Measurements from ENCODE around the gene LRMDA. TPM values are rescaled to one million over a fixed set of nuclear protein-coding genes. Genes with fewer than 3 reads are reported as not detected.

Gene LRMDA
- total and polyA plus RNA-seq, 2 donors (not counting 3 experiments of a cell fraction or from before 2014, with no cell fraction given) = 9.7 to 18.0 TPM

DNA sequence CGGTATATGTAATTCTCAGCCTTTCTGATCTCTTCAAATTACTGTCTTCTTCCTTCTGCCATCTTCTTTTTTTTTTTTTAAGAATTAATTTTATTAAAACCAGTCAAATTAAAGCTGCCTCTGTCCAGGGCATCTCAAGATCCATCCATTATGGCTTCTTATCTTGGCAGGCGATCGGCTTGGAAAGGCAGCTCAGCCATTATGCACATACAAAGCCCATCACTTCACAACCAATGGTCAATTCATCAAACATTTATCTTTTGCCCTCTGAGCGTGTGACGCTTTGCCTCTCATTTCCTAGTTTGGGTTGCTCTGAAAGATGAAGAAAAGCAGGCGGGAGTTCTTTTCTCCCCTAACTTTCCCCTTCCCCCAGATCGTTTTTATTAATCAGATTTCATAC lies 591.6 kb downstream of the LRMDA start:
- no peak overlapping the region for H3K27ac ChIP-seq (ENCODE audit: insufficient read depth, low read depth, low read length)
- no peaks in the 10 kb centered on the region for H3K4me1 ChIP-seq (ENCODE audit: control insufficient read depth, extremely low read depth, insufficient read depth, low read length)
- TF ChIP-seq EZH2 (IDR thresholded peaks at IDR 0.05; ENCODE audit: borderline replicate concordance, low read depth, low read length, severe bottlenecking) = no peak
- no peak for TF ChIP-seq GATA2 (IDR thresholded peaks at IDR 0.05; ENCODE audit: insufficient read depth, insufficient read length, low read depth, low read length)
- no peak for TF ChIP-seq FOS (IDR thresholded peaks at IDR 0.05; ENCODE audit: borderline replicate concordance, insufficient read depth, low read length)
- no peak for TF ChIP-seq JUN (IDR thresholded peaks at IDR 0.05; ENCODE audit: borderline replicate concordance, insufficient read depth, insufficient read length, low read depth)
- no peak for TF ChIP-seq MYC (IDR thresholded peaks at IDR 0.05; ENCODE audit: low read depth, low read length)
- TF ChIP-seq, protein P1, sequence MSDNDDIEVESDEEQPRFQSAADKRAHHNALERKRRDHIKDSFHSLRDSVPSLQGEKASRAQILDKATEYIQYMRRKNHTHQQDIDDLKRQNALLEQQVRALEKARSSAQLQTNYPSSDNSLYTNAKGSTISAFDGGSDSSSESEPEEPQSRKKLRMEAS (IDR thresholded peaks at IDR 0.05; ENCODE audit: insufficient read depth, insufficient read length) = no peak
- TF ChIP-seq, protein P2, sequence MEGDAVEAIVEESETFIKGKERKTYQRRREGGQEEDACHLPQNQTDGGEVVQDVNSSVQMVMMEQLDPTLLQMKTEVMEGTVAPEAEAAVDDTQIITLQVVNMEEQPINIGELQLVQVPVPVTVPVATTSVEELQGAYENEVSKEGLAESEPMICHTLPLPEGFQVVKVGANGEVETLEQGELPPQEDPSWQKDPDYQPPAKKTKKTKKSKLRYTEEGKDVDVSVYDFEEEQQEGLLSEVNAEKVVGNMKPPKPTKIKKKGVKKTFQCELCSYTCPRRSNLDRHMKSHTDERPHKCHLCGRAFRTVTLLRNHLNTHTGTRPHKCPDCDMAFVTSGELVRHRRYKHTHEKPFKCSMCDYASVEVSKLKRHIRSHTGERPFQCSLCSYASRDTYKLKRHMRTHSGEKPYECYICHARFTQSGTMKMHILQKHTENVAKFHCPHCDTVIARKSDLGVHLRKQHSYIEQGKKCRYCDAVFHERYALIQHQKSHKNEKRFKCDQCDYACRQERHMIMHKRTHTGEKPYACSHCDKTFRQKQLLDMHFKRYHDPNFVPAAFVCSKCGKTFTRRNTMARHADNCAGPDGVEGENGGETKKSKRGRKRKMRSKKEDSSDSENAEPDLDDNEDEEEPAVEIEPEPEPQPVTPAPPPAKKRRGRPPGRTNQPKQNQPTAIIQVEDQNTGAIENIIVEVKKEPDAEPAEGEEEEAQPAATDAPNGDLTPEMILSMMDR (IDR thresholded peaks at IDR 0.05; ENCODE audit: extremely low read depth in 1 of 2, insufficient read depth in 1 of 2, low read depth in 1 of 2, low read length in 2 of 2) = no peak
- TF ChIP-seq POLR2A (IDR thresholded peaks at IDR 0.05; ENCODE audit: low read depth, low read length) = no peak
- TF ChIP-seq POLR2AphosphoS5 (IDR thresholded peaks at IDR 0.05; ENCODE audit: insufficient read depth, low read depth, low read length) = no peak
- ChIA-PET CTCF (no interaction called here), POLR2A (no interaction called here)
- FAIRE-seq = no peak
- no peaks in the 10 kb centered on the region for H3K79me2 ChIP-seq (ENCODE audit: control insufficient read depth, insufficient read depth, low read length)
- H4K20me1 ChIP-seq (replicated peaks; ENCODE audit: control insufficient read depth, extremely low read depth, insufficient read depth, low read length) = no peaks in the 10 kb centered on the region
- no TSS peak for BruUV-seq (replicated peaks)
- H2AFZ ChIP-seq (ENCODE audit: low read depth, low read length) = no peak overlapping the region
- no peak for DNase-seq (ENCODE audit: low read depth, low spot score)
- dilution Hi-C loops (cut with MboI; ENCODE audit: extremely low pct_ligation_motif_present, low sequenced_read_pairs) (no loop called here), intact Hi-C loops (cut with micrococcal nuclease) (no loop called here)
- H3K9ac ChIP-seq (replicated peaks; ENCODE audit: extremely low read depth, insufficient read depth, low read length) = no peak overlapping the region
- no peaks in the 10 kb centered on the region for H3K9me1 ChIP-seq (replicated peaks; ENCODE audit: control insufficient read depth, extremely low read depth, insufficient read depth, low read length)
- H3K4me2 ChIP-seq (ENCODE audit: insufficient read depth, low read length) = no peak overlapping the region
- H3K36me3 ChIP-seq (ENCODE audit: control insufficient read depth in 2 of 2, extremely low read depth in 1 of 2, insufficient read depth in 2 of 2, low read length in 2 of 2) = no peaks in the 10 kb centered on the region
- H3K27me3 ChIP-seq (ENCODE audit: control insufficient read depth in 2 of 2, insufficient read depth in 2 of 2, low read length in 2 of 2) = no peaks in the 10 kb centered on the region
- no peaks in the 10 kb centered on the region for H3K9me3 ChIP-seq (replicated peaks; ENCODE audit: control insufficient read depth, insufficient read depth, low read length)
- H3K4me3 ChIP-seq (replicated peaks in 1 of 3; ENCODE audit: insufficient read depth in 1 of 3, low read depth in 1 of 3, low read length in 3 of 3) = no peak overlapping the region
